ENCODE results near the gene MYO3A.

DNA sequence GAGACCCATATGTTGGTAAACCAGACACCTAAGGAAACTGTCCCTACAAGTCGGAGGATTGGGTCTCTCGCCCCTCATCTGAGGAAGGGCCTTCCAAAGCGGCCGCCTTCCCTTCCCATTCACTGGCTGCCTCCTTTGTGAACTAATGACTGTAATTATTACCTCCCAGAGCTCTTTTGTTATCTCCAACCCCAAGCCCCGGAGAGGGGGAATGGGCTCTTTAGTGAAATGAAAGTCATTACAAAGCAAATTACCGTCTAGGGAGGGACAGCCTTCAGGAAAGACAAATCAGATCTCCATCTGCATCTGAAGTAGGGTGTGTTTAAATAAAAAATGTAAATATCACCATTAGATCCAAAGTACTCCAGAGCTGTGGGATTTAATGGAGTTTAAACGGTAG, 280.0 kb downstream of the MYO3A start:
- no peak for TF ChIP-seq CTCF (IDR thresholded peaks at IDR 0.05; ENCODE audit: insufficient read depth, low read depth, low read length)
- no peak for TF ChIP-seq EZH2 (IDR thresholded peaks at IDR 0.05; ENCODE audit: insufficient read depth, low read length)
